ENCODE measurements around the gene TARBP2.
A peak's percentile ranks its signal among the peaks of the same experiment; 100 is the strongest.

The TARBP2 gene

GRCh38 chr12:53482626-53483168 lies 18.4 kb upstream of the TARBP2 start:
- H3K18ac ChIP-seq (ENCODE audit: low read length): no peak overlapping the region

GRCh38 chr12:53483225-53483978 lies 17.7 kb upstream of the TARBP2 start:
- Histone ChIP-seq H2AK5ac (ENCODE audit: low read length) (no peak overlapping the region), H3K36me3 (ENCODE audit: control insufficient read depth, insufficient read depth, low read length) (peaks cover 12% of the 10 kb centered on the region), H4K8ac (ENCODE audit: low read depth, low read length) (no peak overlapping the region), H4K5ac (ENCODE audit: low read length) (no peak overlapping the region), H2BK120ac (ENCODE audit: low read depth, low read length) (no peak overlapping the region), H2BK15ac (replicated peaks; ENCODE audit: low read depth) (no peak overlapping the region), H3K79me1 (ENCODE audit: low read length) (peaks cover 4% of the 10 kb centered on the region), H3K23ac (ENCODE audit: low read length) (no peak overlapping the region), H3K27me3 (ENCODE audit: insufficient read depth, low read length, poor library complexity) (no peaks in the 10 kb centered on the region), H3K4me1 (ENCODE audit: control insufficient read depth, low read depth, low read length) (no peaks in the 10 kb centered on the region), H3K4ac (ENCODE audit: low read depth, low read length) (no peak overlapping the region), H3K18ac (ENCODE audit: low read length) (no peak overlapping the region), H3K9ac (ENCODE audit: low read length) (no peak overlapping the region), H2BK5ac (ENCODE audit: low read length) (no peak overlapping the region), H3K27ac (ENCODE audit: low read depth, low read length) (no peak overlapping the region), H3K56ac (ENCODE audit: low read length) (peak overlapping the region; percentile 71), H3K79me2 (ENCODE audit: control insufficient read depth, insufficient read depth, low read length) (no peaks in the 10 kb centered on the region), H3K4me2 (ENCODE audit: low read length) (no peak overlapping the region), H3K4me3 (ENCODE audit: low read length) (no peak overlapping the region)
- DNase-seq: peak; percentile 83
- WGBS (ENCODE audit: extremely low coverage, insufficient coverage, low lambda C conversion rate): no CpG with 5 or more reads among the region's 9 CpGs

More at GRCh38 chr12:53482626-53483168, 18.4 kb upstream of the TARBP2 start:
- DNase-seq: no peak
- H3K56ac ChIP-seq (ENCODE audit: low read length): no peak overlapping the region
- no peak overlapping the region for H2AK5ac ChIP-seq (ENCODE audit: low read length)
- no peak overlapping the region for H3K4me2 ChIP-seq (ENCODE audit: low read length)
- H3K4me1 ChIP-seq (ENCODE audit: control insufficient read depth, low read depth, low read length): no peaks in the 10 kb centered on the region
- no peak overlapping the region for H2BK15ac ChIP-seq (replicated peaks; ENCODE audit: low read depth)
- no peak overlapping the region for H3K4ac ChIP-seq (ENCODE audit: low read depth, low read length)
- H4K8ac ChIP-seq (ENCODE audit: low read depth, low read length): no peak overlapping the region
- no CpG with 5 or more reads among the region's 18 CpGs for WGBS (ENCODE audit: extremely low coverage, insufficient coverage, low lambda C conversion rate)
- H3K36me3 ChIP-seq (ENCODE audit: control insufficient read depth, insufficient read depth, low read length): peaks cover 14% of the 10 kb centered on the region
- peaks cover 4% of the 10 kb centered on the region for H3K79me1 ChIP-seq (ENCODE audit: low read length)
- no peaks in the 10 kb centered on the region for H3K79me2 ChIP-seq (ENCODE audit: control insufficient read depth, insufficient read depth, low read length)
- no peak overlapping the region for H2BK5ac ChIP-seq (ENCODE audit: low read length)
- H3K27me3 ChIP-seq (ENCODE audit: insufficient read depth, low read length, poor library complexity): no peaks in the 10 kb centered on the region
- H3K4me3 ChIP-seq (ENCODE audit: low read length): no peak overlapping the region
- H3K9ac ChIP-seq (ENCODE audit: low read length): no peak overlapping the region
- H4K5ac ChIP-seq (ENCODE audit: low read length): no peak overlapping the region
- no peak overlapping the region for H3K27ac ChIP-seq (ENCODE audit: low read depth, low read length)
- H3K23ac ChIP-seq (ENCODE audit: low read length): no peak overlapping the region
- no peak overlapping the region for H2BK120ac ChIP-seq (ENCODE audit: low read depth, low read length)

GRCh38 chr12:53483979-53484377 lies 17.1 kb upstream of the TARBP2 start:
- Histone ChIP-seq H3K27ac (ENCODE audit: low read depth, low read length) (no peak overlapping the region), H2BK15ac (replicated peaks; ENCODE audit: low read depth) (no peak overlapping the region), H3K9ac (ENCODE audit: low read length) (no peak overlapping the region), H3K56ac (ENCODE audit: low read length) (no peak overlapping the region), H3K4me1 (ENCODE audit: control insufficient read depth, low read depth, low read length) (no peaks in the 10 kb centered on the region), H3K4ac (ENCODE audit: low read depth, low read length) (no peak overlapping the region), H3K79me2 (ENCODE audit: control insufficient read depth, insufficient read depth, low read length) (no peaks in the 10 kb centered on the region), H2BK5ac (ENCODE audit: low read length) (no peak overlapping the region), H4K8ac (ENCODE audit: low read depth, low read length) (no peak overlapping the region), H3K27me3 (ENCODE audit: insufficient read depth, low read length, poor library complexity) (no peaks in the 10 kb centered on the region), H3K4me2 (ENCODE audit: low read length) (no peak overlapping the region), H3K23ac (ENCODE audit: low read length) (no peak overlapping the region), H3K79me1 (ENCODE audit: low read length) (peaks cover 2% of the 10 kb centered on the region), H2BK120ac (ENCODE audit: low read depth, low read length) (no peak overlapping the region), H4K5ac (ENCODE audit: low read length) (no peak overlapping the region), H3K4me3 (ENCODE audit: low read length) (no peak overlapping the region), H3K18ac (ENCODE audit: low read length) (no peak overlapping the region), H2AK5ac (ENCODE audit: low read length) (no peak overlapping the region), H3K36me3 (ENCODE audit: control insufficient read depth, insufficient read depth, low read length) (peaks cover 10% of the 10 kb centered on the region)
- DNase-seq: no peak
- no CpG with 5 or more reads among the region's 4 CpGs for WGBS (ENCODE audit: extremely low coverage, insufficient coverage, low lambda C conversion rate)

DNA sequence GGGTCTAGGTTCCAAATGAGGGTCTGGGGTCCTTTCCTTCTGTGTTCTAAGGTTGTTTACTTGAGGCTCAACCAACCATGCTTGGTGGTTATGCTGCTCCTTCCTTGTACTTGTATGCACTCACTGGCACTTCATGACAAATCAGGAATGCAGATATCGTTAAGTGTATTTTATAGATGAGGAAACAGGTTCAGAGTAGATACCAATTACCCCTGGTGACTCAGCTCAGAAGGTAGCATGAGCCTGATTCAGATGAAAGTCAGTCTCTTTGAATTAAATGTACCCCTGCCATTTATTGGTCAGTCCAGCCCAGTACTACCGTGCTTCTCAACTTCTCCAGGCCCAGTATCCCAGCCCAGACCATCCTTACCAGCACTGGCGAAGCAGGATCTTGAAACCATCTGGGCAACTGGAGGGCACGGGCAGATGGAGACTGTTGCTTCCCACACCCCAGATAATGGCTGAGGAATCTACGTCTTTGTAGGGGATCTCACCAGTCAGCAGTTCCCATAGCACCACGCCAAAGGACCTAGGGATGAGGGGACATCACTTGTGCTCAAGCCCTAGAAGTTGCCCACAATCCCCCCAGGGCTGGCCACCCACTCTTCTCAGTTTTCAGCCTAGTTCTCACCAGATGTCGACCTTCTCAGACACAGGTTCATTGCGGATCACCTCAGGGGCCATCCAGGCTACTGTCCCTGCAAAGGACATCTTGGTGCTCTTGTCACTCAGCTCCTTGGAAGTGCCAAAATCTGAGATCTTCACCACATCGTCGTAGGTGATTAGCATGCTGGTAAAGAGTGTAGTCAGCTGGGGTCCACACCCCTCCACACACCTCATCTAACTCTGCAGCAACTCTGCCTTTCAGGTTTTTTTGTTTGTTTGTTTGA lies 16.2 kb upstream of the TARBP2 start:
- Histone ChIP-seq H3K18ac (ENCODE audit: low read length) (no peak overlapping the region), H3K27me3 (ENCODE audit: insufficient read depth, low read length, poor library complexity) (no peaks in the 10 kb centered on the region), H3K4ac (ENCODE audit: low read depth, low read length) (no peak overlapping the region), H3K4me1 (ENCODE audit: control insufficient read depth, low read depth, low read length) (no peaks in the 10 kb centered on the region), H4K5ac (ENCODE audit: low read length) (no peak overlapping the region), H3K23ac (ENCODE audit: low read length) (no peak overlapping the region), H2BK120ac (ENCODE audit: low read depth, low read length) (no peak overlapping the region), H3K56ac (ENCODE audit: low read length) (no peak overlapping the region), H3K79me1 (ENCODE audit: low read length) (no peaks in the 10 kb centered on the region), H3K4me3 (ENCODE audit: low read length) (no peak overlapping the region), H3K27ac (ENCODE audit: low read depth, low read length) (no peak overlapping the region), H3K4me2 (ENCODE audit: low read length) (no peak overlapping the region), H3K79me2 (ENCODE audit: control insufficient read depth, insufficient read depth, low read length) (no peaks in the 10 kb centered on the region), H2AK5ac (ENCODE audit: low read length) (no peak overlapping the region), H2BK15ac (replicated peaks; ENCODE audit: low read depth) (no peak overlapping the region), H3K36me3 (ENCODE audit: control insufficient read depth, insufficient read depth, low read length) (peaks cover 6% of the 10 kb centered on the region), H4K8ac (ENCODE audit: low read depth, low read length) (no peak overlapping the region), H3K9ac (ENCODE audit: low read length) (no peak overlapping the region), H2BK5ac (ENCODE audit: low read length) (no peak overlapping the region)
- DNase-seq: no peak
- WGBS (ENCODE audit: extremely low coverage, insufficient coverage, low lambda C conversion rate): no CpG with 5 or more reads among the region's 10 CpGs

DNA sequence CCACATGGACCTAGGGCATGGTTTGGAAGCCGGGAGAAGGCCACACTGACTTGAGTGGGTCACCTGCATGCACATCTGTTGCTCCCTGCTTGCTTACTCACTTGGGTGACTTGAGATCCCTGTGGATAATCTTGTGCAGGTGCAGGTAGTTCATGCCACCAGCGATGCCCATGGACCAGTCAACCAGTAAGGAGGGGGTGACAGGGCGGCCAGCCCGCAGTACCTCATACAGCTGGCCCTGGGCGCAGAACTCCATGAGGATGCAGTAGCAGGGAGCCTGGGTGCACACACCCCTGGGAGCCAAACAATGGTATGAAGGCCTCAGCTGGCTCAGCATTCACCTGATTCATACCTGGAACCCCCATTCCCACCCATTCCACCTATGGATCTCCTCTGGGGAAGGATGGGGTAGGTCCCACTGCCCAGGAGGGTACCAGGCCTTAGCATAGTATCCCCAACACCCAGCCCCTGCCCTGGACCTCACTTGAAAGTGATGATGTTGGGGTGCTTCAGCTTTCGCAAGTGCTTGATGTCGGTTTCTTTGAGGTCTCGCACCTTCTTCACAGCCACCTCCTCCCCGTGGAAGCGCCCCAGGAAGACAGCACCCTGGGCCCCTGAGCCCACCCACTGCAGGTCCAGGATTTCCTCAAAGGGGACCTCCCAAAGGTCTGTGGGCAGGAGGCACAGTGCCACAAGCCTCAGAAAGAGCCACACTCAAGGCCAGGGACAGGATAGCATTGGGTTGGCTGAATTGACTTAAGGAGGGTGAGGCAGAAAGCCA lies 14.9 kb upstream of the TARBP2 start:
- no peak overlapping the region for H3K4me3 ChIP-seq (ENCODE audit: low read length)
- no peak overlapping the region for H3K18ac ChIP-seq (ENCODE audit: low read length)
- H3K4me1 ChIP-seq (ENCODE audit: control insufficient read depth, low read depth, low read length): no peaks in the 10 kb centered on the region
- H2BK120ac ChIP-seq (ENCODE audit: low read depth, low read length): no peak overlapping the region
- no peak overlapping the region for H2BK15ac ChIP-seq (replicated peaks; ENCODE audit: low read depth)
- no peak overlapping the region for H2AK5ac ChIP-seq (ENCODE audit: low read length)
- H2BK5ac ChIP-seq (ENCODE audit: low read length): no peak overlapping the region
- no peak overlapping the region for H4K8ac ChIP-seq (ENCODE audit: low read depth, low read length)
- WGBS (ENCODE audit: extremely low coverage, insufficient coverage, low lambda C conversion rate): no CpG with 5 or more reads among the region's 10 CpGs
- H3K27ac ChIP-seq (ENCODE audit: low read depth, low read length): no peak overlapping the region
- H3K36me3 ChIP-seq (ENCODE audit: control insufficient read depth, insufficient read depth, low read length): peaks cover 5% of the 10 kb centered on the region
- no peak overlapping the region for H4K5ac ChIP-seq (ENCODE audit: low read length)
- no peak overlapping the region for H3K4me2 ChIP-seq (ENCODE audit: low read length)
- H3K79me1 ChIP-seq (ENCODE audit: low read length): no peaks in the 10 kb centered on the region
- no peak overlapping the region for H3K4ac ChIP-seq (ENCODE audit: low read depth, low read length)
- no peak overlapping the region for H3K56ac ChIP-seq (ENCODE audit: low read length)
- no peak for DNase-seq
- H3K79me2 ChIP-seq (ENCODE audit: control insufficient read depth, insufficient read depth, low read length): no peaks in the 10 kb centered on the region
- H3K23ac ChIP-seq (ENCODE audit: low read length): no peak overlapping the region
- H3K9ac ChIP-seq (ENCODE audit: low read length): no peak overlapping the region
- no peaks in the 10 kb centered on the region for H3K27me3 ChIP-seq (ENCODE audit: insufficient read depth, low read length, poor library complexity)
